Mesenteric fat pad (tissue), 1 donor: ENCODE data around the gene NAV2. TPM values are rescaled to one million over a fixed set of nuclear protein-coding genes. Genes with fewer than 3 reads are reported as not detected.

Source experiments
- DNase-seq: peaks from one replicate; pipeline ENCODE4 v3.0.0-alpha.2; 2020; ENCODE audit warnings: low spot score
- total RNA-seq: library from RNA; stranded (reverse); fragmentation: NEBNext Ultra II Directional; extraction: Animal tissue kit (Norgen Biotek cat#: 25700); gene quantifications from one replicate; pipeline ENCODE4 v1.2.1, GENCODE V29; 2021
- donor health status: DM: yes; HTN: yes; CAD: no.

NAV2 gene
- total RNA-seq, 1 donor from 2014 or later: 13.7 TPM

GRCh38 chr11:19829109-19829837, 116.6 kb downstream of the NAV2 start:
- no peak for DNase-seq

GRCh38 chr11:19832086-19832750, 119.6 kb downstream of the NAV2 start:
- no peak for DNase-seq

GRCh38 chr11:19832901-19833300, 120.3 kb downstream of the NAV2 start:
- DNase-seq: no peak

GRCh38 chr11:19834771-19835170, 122.1 kb downstream of the NAV2 start:
- DNase-seq: no peak

- no peak for DNase-seq
These were observed 124.0 kb downstream of the NAV2 start for GRCh38 chr11:19836666-19837065.

- DNase-seq: no peak
These were observed 126.5 kb downstream of the NAV2 start for GRCh38 chr11:19838994-19839768.

- DNase-seq: no peak
These were observed 128.3 kb downstream of the NAV2 start for GRCh38 chr11:19840961-19841360.

- no peak for DNase-seq
These were observed 129.9 kb downstream of the NAV2 start for GRCh38 chr11:19842505-19842904.

GRCh38 chr11:19843079-19843478, 130.4 kb downstream of the NAV2 start:
- no peak for DNase-seq

- no peak for DNase-seq
These were observed 131.4 kb downstream of the NAV2 start for GRCh38 chr11:19844012-19844411.

- no peak for DNase-seq
These were observed 132.2 kb downstream of the NAV2 start for GRCh38 chr11:19844806-19845205.

- DNase-seq: no peak
These were observed 133.0 kb downstream of the NAV2 start for GRCh38 chr11:19845626-19846025.

- no peak for DNase-seq
These were observed 134.1 kb downstream of the NAV2 start for GRCh38 chr11:19846654-19847305.

GRCh38 chr11:19848219-19848618, 135.6 kb downstream of the NAV2 start:
- DNase-seq: no peak

GRCh38 chr11:19849107-19849789, 136.6 kb downstream of the NAV2 start:
- DNase-seq: no peak

- DNase-seq: no peak
These were observed 137.4 kb downstream of the NAV2 start for GRCh38 chr11:19849947-19850593.

- no peak for DNase-seq
These were observed 139.7 kb downstream of the NAV2 start for GRCh38 chr11:19852288-19852687.

- DNase-seq: no peak
These were observed 140.4 kb downstream of the NAV2 start for GRCh38 chr11:19853016-19853415.

- no peak for DNase-seq
These were observed 141.3 kb downstream of the NAV2 start for GRCh38 chr11:19853920-19854319.

- DNase-seq: no peak
These were observed 148.5 kb downstream of the NAV2 start for GRCh38 chr11:19861171-19861570.

GRCh38 chr11:19862091-19862490, 149.5 kb downstream of the NAV2 start:
- no peak for DNase-seq
